ENCODE results near the gene RNASE9. TPM values are rescaled to one million over a fixed set of nuclear protein-coding genes. Genes with fewer than 3 reads are reported as not detected.

The RNASE9 gene
- total and polyA plus RNA-seq, 2 experiments from 2014 or later: 0.24 TPM; not detected in 1

- no peaks in the 10 kb centered on the region for H3K36me3 Mint-ChIP-seq (ENCODE audit: low read depth)
- no peaks in the 10 kb centered on the region for H3K36me3 ChIP-seq (ENCODE audit: insufficient read depth)
- no peak overlapping the region for H3K27ac ChIP-seq (ENCODE audit: low read depth)
- H2AFZ ChIP-seq: no peak overlapping the region
- DNase-seq (ENCODE audit: low spot score) (no peak), ATAC-seq (no peak)
- no peaks in the 10 kb centered on the region for H4K20me1 ChIP-seq (replicated peaks; ENCODE audit: insufficient read depth)
- no peaks in the 10 kb centered on the region; the same call in 1 of the 2 replicates for H3F3A ChIP-seq (replicated peaks; ENCODE audit: low read depth)
- no peak overlapping the region for H3K4me3 ChIP-seq
- no peak for TF ChIP-seq CREB1 (CRISPR knock-in tag; IDR thresholded peaks at IDR 0.05; ENCODE audit: low read depth)
- no peak for TF ChIP-seq JUNB (IDR thresholded peaks at IDR 0.05; ENCODE audit: unreplicated experiment)
- no peak for TF ChIP-seq ZNF331 (CRISPR knock-in tag; IDR thresholded peaks at IDR 0.05; ENCODE audit: low read depth)
- no peak for TF ChIP-seq ZNF114 (CRISPR knock-in tag; IDR thresholded peaks at IDR 0.05)
- no peaks in the 10 kb centered on the region for H3K27me3 Mint-ChIP-seq (ENCODE audit: insufficient read depth, low read depth, poor library complexity)
- H3K4me2 ChIP-seq: no peak overlapping the region
- no peaks in the 10 kb centered on the region for H3K79me2 ChIP-seq (replicated peaks; ENCODE audit: insufficient read depth)
- no peaks in the 10 kb centered on the region for H3K27me3 ChIP-seq (ENCODE audit: insufficient read depth)
- no peak overlapping the region for H3K27ac Mint-ChIP-seq
- peaks cover 8% of the 10 kb centered on the region for H3K4me1 Mint-ChIP-seq
- H3K4me3 Mint-ChIP-seq: no peak overlapping the region
- no peaks in the 10 kb centered on the region for H3K9me3 Mint-ChIP-seq
- H3K9me2 ChIP-seq (ENCODE audit: insufficient read depth): peaks cover 6% of the 10 kb centered on the region; the same call in 1 of the 2 replicates
- peaks cover 5% of the 10 kb centered on the region; the same call in 1 of the 2 replicates for H3K4me1 ChIP-seq (ENCODE audit: insufficient read depth)
Measured at GRCh38 chr14:20602583-20602982, 41.7 kb upstream of the RNASE9 start.

- H3K4me3 ChIP-seq: no peak overlapping the region
- no peak overlapping the region for H3K27ac Mint-ChIP-seq
- no peaks in the 10 kb centered on the region for H3K36me3 Mint-ChIP-seq (ENCODE audit: low read depth)
- DNase-seq (ENCODE audit: low spot score) (no peak), ATAC-seq (no peak)
- H3K4me3 Mint-ChIP-seq: no peak overlapping the region
- H3K79me2 ChIP-seq (replicated peaks; ENCODE audit: insufficient read depth): no peaks in the 10 kb centered on the region
- no peaks in the 10 kb centered on the region for H3K36me3 ChIP-seq (ENCODE audit: insufficient read depth)
- H3K27ac ChIP-seq (ENCODE audit: low read depth): no peak overlapping the region
- no peaks in the 10 kb centered on the region for H3K27me3 Mint-ChIP-seq (ENCODE audit: insufficient read depth, low read depth, poor library complexity)
- H2AFZ ChIP-seq: peak overlapping the region; percentile 72
- no peaks in the 10 kb centered on the region for H4K20me1 ChIP-seq (replicated peaks; ENCODE audit: insufficient read depth)
- no peaks in the 10 kb centered on the region for H3F3A ChIP-seq (replicated peaks; ENCODE audit: low read depth)
- H3K4me2 ChIP-seq: no peak overlapping the region
- no peaks in the 10 kb centered on the region for H3K27me3 ChIP-seq (ENCODE audit: insufficient read depth)
- peaks cover 16% of the 10 kb centered on the region; the same call in 1 of the 2 replicates for H3K9me2 ChIP-seq (ENCODE audit: insufficient read depth)
- H3K9me3 Mint-ChIP-seq: no peaks in the 10 kb centered on the region
- peaks cover 1% of the 10 kb centered on the region; the same call in 1 of the 3 replicates for H3K4me1 Mint-ChIP-seq
- peaks cover 2% of the 10 kb centered on the region; the same call in 1 of the 2 replicates for H3K4me1 ChIP-seq (ENCODE audit: insufficient read depth)
- TF ChIP-seq CTCF (conservative IDR thresholded peaks at IDR 0.05; ENCODE audit: low read depth in 2 of 2) (no peak), JUNB (IDR thresholded peaks at IDR 0.05; ENCODE audit: unreplicated experiment) (no peak), REST (IDR thresholded peaks at IDR 0.05; ENCODE audit: unreplicated experiment) (no peak), ZNF462 (CRISPR knock-in tag; IDR thresholded peaks at IDR 0.05) (no peak), EZH2phosphoT487 (IDR thresholded peaks at IDR 0.05; ENCODE audit: unreplicated experiment) (no peak), POLR2AphosphoS5 (IDR thresholded peaks at IDR 0.05; ENCODE audit: low read depth) (no peak)
Measured at GRCh38 chr14:20601522-20601921, 40.7 kb upstream of the RNASE9 start.

Measured in GM23338 (cell line).